ENCODE results near the gene RNF141. TPM values are rescaled to one million over a fixed set of nuclear protein-coding genes. Genes with fewer than 3 reads are reported as not detected.

RNF141 gene
- total RNA-seq, 2 experiments from 2014 or later, result 19.4 to 20.8 TPM

- TF ChIP-seq CTCF (IDR thresholded peaks at IDR 0.05), result no peak
- intact Hi-C loops (cut with micrococcal nuclease), result no loop called here
- POLR2A ChIA-PET, result no interaction called here
- ATAC-seq (no peak), DNase-seq (no peak)
- Mint-ChIP-seq H3K36me3 (ENCODE audit: low read depth) (peaks cover 37% of the 10 kb centered on the region), H3K27ac (no peak overlapping the region), H3K4me1 (ENCODE audit: low read depth) (no peaks in the 10 kb centered on the region), H3K4me3 (no peak overlapping the region), H3K9me3 (no peaks in the 10 kb centered on the region), H3K27me3 (no peaks in the 10 kb centered on the region)
- CTCF ChIA-PET, result interaction anchor here (1.4 to 1.6 kb wide), 2 partner anchors 44 to 90 kb away, joined by 4 to 6 read pairs; partner anchors contain the start of gene RNF141
These were observed 44.6 kb downstream of the RNF141 start for GRCh38 chr11:10496296-10496936.

GRCh38 chr11:10495464-10495786, 45.6 kb downstream of the RNF141 start:
- DNase-seq, result no peak
- Mint-ChIP-seq H3K36me3 (ENCODE audit: low read depth) (peaks cover 37% of the 10 kb centered on the region), H3K4me1 (ENCODE audit: low read depth) (no peaks in the 10 kb centered on the region), H3K27ac (no peak overlapping the region), H3K4me3 (no peak overlapping the region), H3K9me3 (no peaks in the 10 kb centered on the region), H3K27me3 (no peaks in the 10 kb centered on the region)
- no peak for ATAC-seq
- ChIA-PET CTCF (no interaction called here), POLR2A (no interaction called here)
- intact Hi-C loops (cut with micrococcal nuclease), result no loop called here
- no peak for TF ChIP-seq CTCF (IDR thresholded peaks at IDR 0.05)

- ChIA-PET POLR2A (no interaction called here), CTCF (no interaction called here)
- DNase-seq (no peak), ATAC-seq (no peak)
- no peaks in the 10 kb centered on the region for H3K9me3 Mint-ChIP-seq
- H3K4me3 Mint-ChIP-seq, result no peak overlapping the region
- peaks cover 5% of the 10 kb centered on the region for H3K4me1 Mint-ChIP-seq (ENCODE audit: low read depth)
- peaks cover 36% of the 10 kb centered on the region for H3K36me3 Mint-ChIP-seq (ENCODE audit: low read depth)
- no peak for TF ChIP-seq CTCF (IDR thresholded peaks at IDR 0.05)
- H3K27ac Mint-ChIP-seq, result no peak overlapping the region
- intact Hi-C loops (cut with micrococcal nuclease), result no loop called here
- no peaks in the 10 kb centered on the region for H3K27me3 Mint-ChIP-seq
These were observed 46.1 kb downstream of the RNF141 start for GRCh38 chr11:10494636-10495463.

GRCh38 chr11:10493041-10493663, 47.8 kb downstream of the RNF141 start:
- H3K27me3 Mint-ChIP-seq, result no peaks in the 10 kb centered on the region
- H3K36me3 Mint-ChIP-seq (ENCODE audit: low read depth), result peaks cover 35% of the 10 kb centered on the region
- H3K4me1 Mint-ChIP-seq (ENCODE audit: low read depth), result peaks cover 21% of the 10 kb centered on the region
- POLR2A ChIA-PET, result no interaction called here
- H3K27ac Mint-ChIP-seq, result no peak overlapping the region
- CTCF ChIA-PET, result no interaction called here
- DNase-seq (no peak), ATAC-seq (no peak)
- no peaks in the 10 kb centered on the region for H3K9me3 Mint-ChIP-seq
- intact Hi-C loops (cut with micrococcal nuclease), result no loop called here
- no peak for TF ChIP-seq CTCF (IDR thresholded peaks at IDR 0.05)
- no peak overlapping the region for H3K4me3 Mint-ChIP-seq

- ChIA-PET CTCF (interaction anchor here (1.3 kb wide), 1 partner anchor 49 kb away, joined by 4 read pairs; the partner anchor contains the start of gene RNF141), POLR2A (no interaction called here)
- Mint-ChIP-seq H3K27me3 (no peaks in the 10 kb centered on the region), H3K9me3 (no peaks in the 10 kb centered on the region), H3K4me3 (no peak overlapping the region), H3K36me3 (ENCODE audit: low read depth) (peaks cover 35% of the 10 kb centered on the region), H3K27ac (no peak overlapping the region), H3K4me1 (ENCODE audit: low read depth) (peaks cover 24% of the 10 kb centered on the region)
- no peak for ATAC-seq
- DNase-seq, result no peak
- intact Hi-C loops (cut with micrococcal nuclease), result no loop called here
- TF ChIP-seq CTCF (IDR thresholded peaks at IDR 0.05), result no peak
These were observed 48.9 kb downstream of the RNF141 start for GRCh38 chr11:10492084-10492483.
